HG03095 (cell line): ENCODE results near the gene PAX1.

ENCODE experiments used
- ATAC-seq: cut with Tn5 transposase; IDR thresholded peaks from one replicate; pipeline ENCODE4 v1.9.1; 2021; ENCODE audit warnings: moderate library complexity; ENCODE audit not compliant: unreplicated experiment

Gene PAX1

DNA sequence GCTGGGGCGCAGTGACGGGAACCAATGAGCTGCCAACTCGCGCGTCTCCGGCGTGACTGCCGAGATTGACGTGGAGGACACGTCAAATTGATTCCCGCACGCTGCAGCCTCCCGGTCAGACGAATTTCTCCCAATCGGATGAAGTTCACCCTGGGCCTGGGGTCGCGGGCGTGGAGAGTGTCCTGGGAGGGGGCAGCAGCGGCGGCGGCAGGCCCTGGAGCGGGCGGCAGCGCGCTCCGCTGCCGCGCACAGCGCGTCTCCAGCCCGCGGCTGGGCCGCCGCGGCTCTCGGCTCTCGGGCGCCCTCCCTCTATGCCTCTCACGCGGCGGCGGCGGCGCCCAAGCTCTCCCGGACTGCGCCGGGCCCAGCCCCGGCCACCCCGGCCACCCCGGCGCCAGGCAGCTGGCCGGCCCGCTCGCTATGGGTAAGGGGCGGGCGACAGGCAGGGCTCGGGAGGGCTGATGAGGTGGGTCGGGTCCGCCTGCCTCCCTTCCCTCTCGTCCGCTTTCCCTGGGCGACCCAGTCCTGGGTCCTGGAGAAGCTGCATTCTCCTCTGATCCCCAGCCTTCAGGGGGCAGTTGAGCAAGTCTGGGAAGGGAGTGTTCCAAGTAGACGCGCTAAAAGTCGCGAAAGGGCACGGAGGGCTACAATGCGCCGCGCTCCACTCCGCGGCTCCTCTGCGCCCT is at the start of gene PAX1:
PAX1 (plus strand) TSS at position 90 of the 686 bp plus-strand sequence; CDS start at position 139, 49 bp downstream.
- ATAC-seq = no peak

DNA sequence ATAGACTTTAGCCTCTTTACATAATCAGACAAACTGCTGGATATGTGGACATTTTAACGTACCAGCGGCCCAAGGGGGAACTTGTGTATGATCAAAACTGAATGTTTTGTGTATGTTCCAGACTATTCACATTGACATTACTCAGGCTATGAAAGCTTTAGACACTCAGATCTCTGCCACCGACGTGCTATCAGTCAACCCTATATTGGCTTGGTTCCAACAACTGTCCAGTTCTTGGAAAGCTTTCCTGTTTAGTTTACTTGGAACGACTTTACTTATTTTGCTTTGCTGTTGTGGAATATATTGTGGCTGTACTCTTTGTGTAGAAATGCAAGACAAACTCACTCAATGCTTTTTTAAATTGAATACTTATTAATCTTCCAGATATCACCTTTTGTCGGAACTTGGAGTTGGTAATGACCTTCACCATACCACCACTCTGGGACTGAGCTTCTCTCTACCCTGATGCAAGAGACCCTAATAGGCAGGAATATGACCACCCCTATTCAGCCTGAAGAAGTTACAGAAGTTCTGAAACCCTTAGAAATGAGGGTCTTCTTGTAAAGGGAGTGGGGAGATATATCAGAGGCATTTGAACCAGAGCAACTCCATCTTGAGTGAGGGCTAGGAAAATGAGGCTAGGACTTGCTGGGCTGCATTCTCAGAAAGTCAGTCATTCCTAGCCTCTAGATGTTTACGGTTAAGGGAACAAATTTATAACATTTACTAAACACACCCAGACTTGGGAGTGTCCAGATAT is 49.0 kb upstream of the PAX1 start:
- no peak for ATAC-seq

DNA sequence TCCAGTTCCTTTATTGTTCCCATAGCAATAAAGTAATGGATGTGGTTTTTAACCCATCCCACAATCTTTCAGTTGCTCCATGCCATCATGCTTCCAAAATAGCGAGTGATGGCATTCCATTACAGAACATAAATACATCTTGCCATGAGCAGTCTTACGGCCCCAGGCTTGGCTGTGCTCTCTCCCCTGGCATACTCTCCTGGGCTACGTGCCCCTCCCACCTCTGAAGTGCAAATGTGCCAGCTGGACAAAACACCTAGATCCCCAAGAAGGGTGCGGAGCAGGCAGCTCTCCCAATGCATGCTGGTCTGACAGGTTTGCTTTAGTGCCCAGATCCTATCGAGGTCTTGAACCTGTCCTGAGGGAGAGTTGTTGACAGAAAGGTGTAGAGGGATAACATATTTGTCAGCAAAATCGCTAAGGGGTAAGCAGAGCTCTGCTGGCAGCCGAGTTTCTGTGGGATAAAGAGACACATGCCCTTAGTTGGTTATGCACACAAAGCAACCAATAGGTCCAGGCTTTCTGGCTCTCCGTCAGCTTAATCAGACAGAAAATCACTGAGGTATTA is 43.9 kb upstream of the PAX1 start:
- ATAC-seq = no peak

DNA sequence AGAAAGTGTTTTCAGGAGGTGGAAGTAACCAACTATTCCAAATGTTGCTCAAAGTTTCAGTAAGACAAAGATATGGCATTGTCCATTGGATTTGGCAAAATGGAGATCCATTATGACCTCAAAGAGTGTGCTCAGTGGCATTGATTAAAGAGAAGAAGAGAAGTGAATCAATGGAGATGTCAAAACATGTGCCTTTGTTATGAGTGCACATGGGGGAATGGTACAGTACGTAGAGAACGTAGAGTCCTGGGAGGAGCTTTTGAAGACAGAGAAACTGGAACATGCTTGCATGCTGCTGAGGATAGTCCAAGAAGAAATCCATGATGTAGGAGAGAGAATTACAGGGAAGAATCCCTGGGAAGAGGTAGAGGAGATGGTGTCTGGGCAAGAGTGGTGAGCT is 42.0 kb upstream of the PAX1 start:
- no peak for ATAC-seq

DNA sequence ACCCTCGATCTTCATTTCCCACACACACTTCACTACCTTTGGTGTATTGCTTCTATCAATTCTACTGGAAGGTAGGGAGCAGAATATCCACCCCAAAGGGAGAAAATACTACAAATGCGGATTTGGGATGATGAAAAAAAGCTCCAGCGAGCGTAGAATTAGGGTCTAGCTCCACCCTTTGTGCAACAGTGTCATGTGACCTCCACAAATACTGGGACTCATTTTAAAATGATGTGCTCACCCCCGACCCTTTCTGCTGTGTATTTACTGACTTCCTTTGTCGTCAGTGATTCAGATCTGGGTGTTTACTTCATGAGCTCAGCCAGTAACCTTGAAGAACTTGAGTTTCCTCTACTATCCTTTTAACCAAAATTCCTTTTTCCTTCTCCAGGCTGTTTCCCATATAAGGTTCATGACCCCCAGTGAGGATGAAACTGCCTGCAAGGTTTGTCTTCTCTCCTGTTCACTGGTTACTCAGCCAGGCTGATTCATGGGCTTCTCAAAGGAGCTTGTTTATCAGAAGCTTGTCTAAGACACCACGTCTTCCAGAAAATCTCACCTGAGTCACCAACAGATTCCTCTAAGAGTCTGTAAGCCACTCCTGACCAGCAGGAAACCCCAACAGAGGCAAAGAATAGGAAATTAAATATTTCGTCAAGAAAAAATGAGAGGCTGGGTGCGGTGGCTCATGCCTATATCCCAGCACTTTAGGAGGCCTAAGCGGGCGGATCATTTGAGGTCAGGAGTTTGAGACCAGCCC is 39.6 kb upstream of the PAX1 start:
- no peak for ATAC-seq

DNA sequence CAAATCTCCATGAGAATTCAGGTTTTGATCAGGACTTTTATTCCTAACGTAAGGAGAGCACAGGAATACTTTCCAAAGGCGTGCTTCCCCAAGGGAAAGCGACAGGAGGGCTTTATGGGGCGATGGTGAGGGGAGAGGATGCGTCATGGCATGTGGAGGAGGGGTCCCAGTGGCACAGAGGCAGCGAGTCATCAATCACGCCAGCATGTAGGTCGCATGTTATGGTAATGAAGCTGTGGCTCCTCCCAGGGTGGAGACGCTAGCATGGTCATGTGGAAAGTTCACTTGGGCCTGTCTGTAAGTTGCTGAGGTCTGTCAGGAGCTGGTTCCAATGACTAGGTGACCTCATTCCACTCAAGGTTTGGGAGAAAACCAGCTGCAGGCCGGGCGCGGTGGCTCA is 35.3 kb upstream of the PAX1 start:
- no peak for ATAC-seq

DNA sequence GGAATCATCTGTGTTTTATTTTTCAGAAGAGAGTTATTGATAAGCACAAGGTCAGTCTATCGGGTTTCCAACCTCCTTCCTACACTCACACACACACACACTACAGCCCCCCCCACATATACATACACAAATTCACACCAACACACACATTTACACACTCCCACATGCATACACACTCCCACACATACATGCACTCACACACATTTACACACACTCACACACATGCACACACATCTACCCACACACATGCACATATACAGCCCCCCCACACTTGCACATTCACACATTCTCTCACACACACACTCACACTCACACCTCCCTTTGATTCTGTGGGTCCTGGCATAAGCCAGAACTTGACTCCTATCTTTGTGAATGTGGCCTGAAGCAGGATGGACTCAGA is 34.5 kb upstream of the PAX1 start:
- ATAC-seq = no peak

DNA sequence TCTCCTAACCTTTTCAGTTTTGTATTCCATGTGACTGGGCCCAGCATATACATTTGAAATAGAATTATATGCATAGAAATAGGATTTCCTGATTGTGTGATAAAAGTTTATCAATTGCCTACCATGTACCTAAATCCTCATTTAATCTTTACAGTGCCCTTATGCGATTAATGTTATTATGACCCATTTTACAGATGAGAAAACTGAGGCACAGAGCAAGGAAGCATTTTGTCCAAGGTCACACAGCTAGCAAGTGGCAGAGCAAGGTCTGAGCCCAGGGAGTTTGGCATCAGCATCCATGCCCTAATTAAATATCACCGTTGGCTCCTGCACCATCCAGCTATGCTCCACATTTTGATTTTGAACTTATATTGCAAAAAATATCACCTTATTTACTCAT is 28.2 kb upstream of the PAX1 start:
- no peak for ATAC-seq

DNA sequence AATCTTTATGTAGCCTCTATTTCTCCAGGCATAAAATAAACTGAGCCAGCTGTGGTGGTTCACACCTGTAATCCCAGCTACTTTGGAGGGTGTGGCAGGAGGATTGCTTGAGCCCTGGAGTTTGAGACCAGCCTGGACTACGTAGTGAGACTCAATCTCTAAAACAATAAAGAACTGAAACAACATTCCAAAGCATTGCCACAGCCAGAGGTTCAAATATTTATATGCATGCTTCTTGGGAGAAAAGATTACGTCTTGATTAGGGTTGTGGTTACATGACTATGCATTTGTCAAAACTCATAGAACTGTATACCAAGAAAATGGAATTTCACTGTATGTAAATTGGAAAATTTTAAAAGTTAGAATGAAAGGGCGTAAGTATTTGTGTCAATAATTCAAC is 27.7 kb upstream of the PAX1 start:
- no peak for ATAC-seq

DNA sequence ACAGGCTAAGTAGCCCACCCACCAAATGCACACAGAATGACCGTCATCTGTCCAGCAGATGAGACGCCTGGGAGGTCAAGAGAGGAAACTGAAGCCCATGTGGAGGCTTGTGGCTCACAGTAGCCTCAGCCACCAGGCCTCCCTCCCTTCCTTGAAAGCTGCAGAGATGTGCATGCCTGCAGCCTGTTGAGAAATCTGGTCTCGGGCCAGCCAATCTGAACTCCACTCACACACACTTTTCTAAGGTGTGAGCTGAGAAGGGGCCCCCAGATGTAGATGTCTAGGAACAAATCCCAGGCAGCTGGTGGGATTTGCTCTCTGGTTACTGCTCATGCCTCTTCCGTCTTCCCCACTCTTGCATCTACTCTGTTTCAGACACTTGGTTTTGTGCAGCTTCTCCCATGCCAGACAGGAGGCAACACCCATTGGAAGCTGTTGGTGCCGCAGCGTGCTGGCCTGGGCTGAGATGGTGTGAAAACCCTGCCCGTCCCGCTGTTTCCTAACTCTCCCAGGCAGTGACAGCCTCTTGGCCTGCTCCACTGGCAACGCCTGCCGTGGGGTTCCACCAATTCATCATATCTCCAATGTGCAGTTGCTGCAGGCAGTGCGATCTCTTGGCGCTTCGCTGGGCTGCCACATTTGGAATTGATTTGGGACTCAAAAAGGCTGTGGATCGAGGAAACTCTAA is 24.1 kb upstream of the PAX1 start:
- ATAC-seq = no peak

DNA sequence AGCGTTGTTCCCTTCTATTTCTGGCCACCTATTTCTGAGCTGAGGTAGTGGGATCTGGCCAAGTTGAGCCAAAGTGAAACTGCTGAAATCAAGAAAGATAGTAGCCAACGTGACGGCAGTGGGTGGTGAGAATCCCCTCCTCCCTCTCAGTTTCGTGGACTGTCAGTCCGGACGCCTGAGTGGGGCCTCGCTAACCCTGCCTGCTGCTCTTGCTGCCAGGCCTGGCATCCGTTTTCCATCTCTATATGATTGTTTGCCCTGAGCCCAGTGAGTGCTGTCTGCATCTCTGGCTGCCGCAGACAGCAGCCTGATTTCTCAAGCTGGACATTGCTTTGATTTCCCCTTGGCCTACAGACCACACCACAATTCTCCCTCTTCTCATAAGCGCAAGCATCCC is 23.5 kb upstream of the PAX1 start:
- no peak for ATAC-seq

DNA sequence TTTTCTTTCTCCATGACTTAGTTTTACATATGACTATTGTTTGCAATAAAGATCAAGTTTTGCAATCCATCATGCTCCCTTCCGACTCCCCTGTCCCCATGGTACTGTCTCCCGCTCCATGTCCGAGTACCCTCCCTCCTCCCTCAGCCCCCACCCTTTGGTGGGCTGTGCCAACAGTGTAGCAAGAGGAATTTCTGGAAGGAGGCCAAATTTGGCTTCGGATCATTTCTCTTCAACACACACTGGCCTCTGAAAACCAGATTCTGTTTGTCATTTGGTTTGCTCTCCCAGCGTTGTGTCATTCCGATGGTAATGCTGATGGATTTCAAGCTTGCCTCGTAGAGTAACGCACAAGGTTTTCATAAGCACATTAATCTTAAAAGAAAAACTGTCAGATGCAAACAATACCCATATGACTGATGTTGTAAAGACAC is 22.9 kb upstream of the PAX1 start:
- no peak for ATAC-seq

DNA sequence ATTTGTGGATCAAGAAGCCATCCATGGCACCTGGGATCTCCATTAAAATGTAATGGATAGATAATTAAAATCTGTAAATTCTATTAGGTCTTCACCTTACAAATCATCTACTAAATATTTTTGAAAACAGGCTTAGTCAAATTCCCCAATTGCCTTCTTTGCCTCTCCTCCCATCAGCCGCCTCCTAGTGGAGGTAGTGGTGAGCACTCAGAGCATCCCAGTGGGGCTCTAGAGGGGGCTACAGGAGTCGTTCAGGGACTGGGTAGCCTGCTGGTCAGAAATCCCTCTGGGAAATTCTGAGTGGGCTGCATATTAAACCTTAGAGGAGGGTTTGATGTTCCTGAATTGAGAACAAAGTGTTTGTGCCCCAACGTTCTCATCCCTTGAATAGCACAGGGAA is 20.8 kb upstream of the PAX1 start:
- no peak for ATAC-seq

DNA sequence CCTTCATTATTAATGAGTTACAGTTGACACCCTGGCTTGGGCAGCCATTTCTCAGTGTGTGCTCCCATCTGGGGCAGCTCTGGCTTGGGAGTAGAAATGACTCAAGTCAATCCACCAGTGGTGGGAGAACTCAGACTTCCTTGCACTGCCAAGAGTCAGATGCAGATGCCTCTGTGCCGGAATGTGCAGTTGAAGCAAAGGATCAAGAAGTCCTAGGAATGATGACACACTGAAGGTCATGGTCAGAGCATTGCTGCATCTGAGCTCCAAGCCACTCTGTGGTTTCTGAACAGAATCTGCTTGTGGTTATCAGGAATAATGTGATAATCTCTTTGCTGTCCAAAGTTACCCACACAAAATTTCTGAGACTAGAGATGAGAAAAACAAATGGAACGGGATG is 19.5 kb upstream of the PAX1 start:
- no peak for ATAC-seq

DNA sequence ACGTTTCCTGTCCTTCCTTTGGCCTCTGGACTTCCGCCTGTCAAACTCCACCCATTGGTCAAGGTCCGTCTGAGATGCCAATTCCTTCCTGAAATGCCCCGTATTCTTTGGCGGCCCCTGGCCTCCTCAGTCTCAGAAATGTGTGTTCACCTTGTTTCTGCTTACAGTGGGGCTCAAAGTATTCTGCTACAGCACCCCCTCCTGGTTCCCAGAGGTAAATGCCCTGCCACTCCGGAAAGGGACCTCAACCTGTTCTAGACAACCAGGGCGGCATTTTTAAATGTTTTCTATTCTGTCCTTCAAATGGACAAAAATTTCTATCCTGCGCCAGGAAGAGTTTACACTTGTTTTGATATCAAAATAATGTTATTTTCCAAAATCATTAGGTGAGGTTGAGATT is 12.1 kb upstream of the PAX1 start:
- ATAC-seq = no peak

DNA sequence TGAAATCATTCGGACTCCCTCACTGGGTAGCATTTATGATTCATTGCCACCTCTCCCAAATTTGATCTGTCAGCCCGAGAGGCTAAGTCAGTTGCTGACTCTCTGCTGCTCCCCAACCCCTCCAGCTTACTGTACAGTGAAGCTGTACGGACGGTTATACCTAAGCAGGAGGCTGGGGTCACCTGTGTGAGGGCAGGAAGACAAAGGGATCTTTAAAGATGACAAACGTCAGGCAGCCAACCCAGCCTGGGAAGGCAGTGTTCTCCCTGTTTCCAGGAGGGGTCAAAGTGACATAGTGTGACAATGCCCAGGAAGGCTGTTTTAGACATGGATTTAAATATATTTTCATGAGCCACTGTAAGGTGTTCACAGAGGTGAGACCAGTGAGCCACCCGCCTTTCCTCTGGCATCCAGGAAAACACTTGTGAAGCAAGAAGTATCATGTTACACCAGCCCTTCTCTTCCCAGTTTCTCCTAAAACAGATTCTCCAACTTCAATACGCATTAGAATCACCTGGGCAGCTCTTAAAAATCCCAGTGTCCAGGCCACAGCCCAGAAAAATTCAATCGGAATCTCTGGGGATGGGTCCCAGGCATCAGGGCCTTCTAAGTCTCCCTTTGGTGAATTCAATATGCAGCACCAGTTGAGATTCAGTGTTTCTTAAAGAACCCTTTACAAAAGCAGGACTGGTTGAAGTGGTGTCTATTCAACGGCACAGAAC is 6.8 kb upstream of the PAX1 start:
- no peak for ATAC-seq

DNA sequence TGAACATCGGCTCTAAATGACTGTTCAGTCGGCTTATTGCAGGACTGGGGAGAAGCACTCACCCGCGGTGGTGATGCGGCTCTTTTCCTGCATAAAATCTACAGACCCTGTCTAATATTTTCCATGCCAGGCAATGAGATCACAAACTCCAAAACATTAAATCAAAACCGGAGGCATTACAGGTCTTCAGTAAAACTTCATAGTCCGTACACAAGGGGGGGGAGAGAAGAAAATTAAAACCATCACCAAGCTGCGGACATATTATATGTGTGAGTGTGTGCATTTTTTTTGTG is 6.3 kb upstream of the PAX1 start:
- no peak for ATAC-seq

DNA sequence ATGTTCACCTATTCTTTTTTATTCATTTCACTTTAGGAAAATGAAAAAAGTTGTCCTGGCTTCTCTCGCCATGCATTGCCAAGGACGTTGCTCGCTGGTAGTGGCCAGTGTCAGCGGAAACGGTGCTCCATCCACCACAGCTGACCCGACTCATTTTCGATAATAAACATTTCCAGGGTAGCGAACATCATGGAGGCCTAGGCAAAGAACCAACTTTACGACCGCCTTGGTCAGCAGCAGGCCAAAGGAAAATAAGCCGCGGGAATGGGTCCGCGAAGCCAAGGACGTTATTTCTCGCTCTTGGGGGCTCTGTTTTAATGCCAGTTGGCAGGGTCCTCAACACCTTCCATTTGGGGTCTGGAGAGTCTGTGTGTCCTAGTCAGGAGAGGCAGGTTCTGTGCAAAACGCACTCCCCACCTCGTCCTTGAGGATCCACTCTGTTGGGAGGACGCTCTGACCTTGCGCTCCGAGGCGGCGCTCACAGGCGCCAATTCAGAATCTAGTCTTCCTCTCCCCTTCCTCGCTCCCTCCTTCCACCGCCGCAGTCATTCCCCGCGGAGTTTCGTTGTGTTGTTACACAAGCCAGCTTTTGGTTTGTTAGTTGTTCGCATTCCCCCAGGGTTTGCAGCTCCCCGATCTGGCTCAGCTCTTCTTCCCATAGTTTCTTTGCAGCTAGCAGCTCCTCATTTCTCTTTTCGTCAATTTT is 4.1 kb upstream of the PAX1 start:
- ATAC-seq = no peak

DNA sequence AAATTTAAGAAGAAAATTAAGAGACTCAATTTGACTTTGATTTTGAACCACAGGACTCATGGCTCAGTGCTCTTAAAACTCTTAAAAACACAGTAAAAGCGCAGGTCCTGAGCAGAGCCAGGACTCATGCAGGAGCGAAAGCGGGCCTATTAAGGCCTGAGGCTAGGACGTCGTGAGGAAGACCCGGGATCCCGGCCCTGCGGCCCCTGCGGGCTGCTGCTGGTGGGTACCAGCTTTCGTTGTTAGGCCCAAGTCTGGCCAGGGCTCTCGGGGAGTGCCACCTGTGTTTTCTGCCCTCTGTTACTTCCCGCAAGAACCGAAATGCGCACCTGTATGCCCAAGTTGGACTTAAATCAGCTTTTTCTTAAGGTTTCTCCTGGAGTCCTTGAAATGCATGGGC is 3.4 kb upstream of the PAX1 start:
- ATAC-seq = no peak
